Transverse colon (tissue), 4 donors: Measurements from ENCODE around the gene ARAP1. TPM values are rescaled to one million over a fixed set of nuclear protein-coding genes. Genes with fewer than 3 reads are reported as not detected.

Experiments used
- DNase-seq: peaks from one replicate; pipeline ENCODE4 v3.0.0-alpha.2; 2019
- H3K27ac ChIP-seq, 4 donors: fragments of 200-600 bp; sonication (generic); 2 replicates each; pipeline ENCODE4 v1.5.1; 2016 to 2018; ENCODE audit warnings: inconsistent platforms in 4 of 4
- H3K27me3 ChIP-seq: fragments of 200-600 bp; sonication (generic); 2 replicates; pipeline ENCODE4 v1.5.1; 2017; ENCODE audit warnings: inconsistent platforms
- H3K36me3 ChIP-seq, 4 donors: fragments of 200-600 bp; sonication (generic); 2 replicates each; pipeline ENCODE4 v1.5.1; 2017 to 2019; ENCODE audit warnings: inconsistent platforms in 4 of 4
- H3K4me1 ChIP-seq, 4 donors: fragments of 200-600 bp; sonication (generic); 2 replicates each; pipeline ENCODE4 v1.5.1; 2017 to 2020; ENCODE audit warnings: inconsistent platforms in 4 of 4
- H3K4me3 ChIP-seq, 4 donors: fragments of 200-600 bp; sonication (generic); 1 replicate in 1 of 4; 2 replicates in 3 of 4; pipeline versions ENCODE4 v1.5.1 to v1.6.1; 2017 to 2019; ENCODE audit warnings: inconsistent platforms in 4 of 4
- H3K9me3 ChIP-seq, 2 donors: fragments of 200-600 bp; sonication (generic); 2 replicates each; pipeline ENCODE4 v1.5.1; 2017 to 2019; ENCODE audit warnings: inconsistent platforms in 2 of 2
- CTCF ChIP-seq, 5 experiments: fragments of 200-600 bp in 3 of 5; fragments of 450-650 bp in 2 of 5; sonication (generic) in 3 of 5; IDR thresholded peaks; 1 replicate in 2 of 5; 2 replicates in 3 of 5; pipeline ENCODE4 v1.5.1; 2016 to 2017; ENCODE audit warnings: antibody characterized with exemption in 5 of 5, inconsistent platforms in 3 of 5, mild to moderate bottlenecking in 2 of 5, moderate library complexity in 1 of 5
- EP300 ChIP-seq: sonication (generic); formaldehyde crosslinking; IDR thresholded peaks from one replicate; pipeline ENCODE4 v1.6.1; 2017; ENCODE audit warnings: antibody characterized with exemption, low read depth
- POLR2A ChIP-seq: fragments of 450-650 bp; IDR thresholded peaks from one replicate; pipeline ENCODE4 v1.6.1; 2016; ENCODE audit warnings: antibody characterized with exemption, mild to moderate bottlenecking, moderate library complexity
- POLR2AphosphoS5 ChIP-seq, 3 donors: sonication (generic); formaldehyde crosslinking; IDR thresholded peaks; one replicate each; pipeline ENCODE4 v1.6.1; 2016; ENCODE audit warnings: antibody characterized with exemption in 3 of 3
- WGBS, 2 donors: methylation state at CpG; one replicate each; pipeline ENCODE4 v1.1.5; 2018; ENCODE audit warnings: low coverage in 1 of 2; 5-methylcytosine and 5-hydroxymethylcytosine counted together
- in situ Hi-C, 4 donors: fragments of 200-750 bp; cut with MboI; loops; one replicate each; pipeline versions ENCODE4 v1.15.0 to v1.15.1; 2017; ENCODE audit warnings: low sequenced_read_pairs in 3 of 4, low pct_ligation_motif_present in 1 of 4, low pct_unique_long_range_greater_than_20kb in 1 of 4
- intact Hi-C: fragments of 100-400 bp; cut with DNase I; formaldehyde crosslinking; loops from one replicate; pipeline ENCODE4 v1.15.1; 2023; ENCODE audit warnings: low total_unique reads
- total RNA-seq, 4 donors: library from RNA; depleted of rRNA; stranded (reverse); fragments of >200 nt; gene quantifications; one replicate each; pipeline ENCODE4 v1.1.0, GENCODE V29; 2016

Gene ARAP1
- total RNA-seq, 4 donors from 2014 or later, result 99.4 to 233 (median 108) TPM

- intact Hi-C loops (no loop called here), in situ Hi-C loops (no loop called here)
- no peak for DNase-seq
- H3K4me1 ChIP-seq, result peaks cover 0 to 20% (median 6%) of the 10 kb centered on the region in 4 donors
- H3K27me3 ChIP-seq, result no peaks in the 10 kb centered on the region
- no peaks in the 10 kb centered on the region for H3K9me3 ChIP-seq
- no peak for TF ChIP-seq POLR2A
- no peak for TF ChIP-seq EP300
- no peak for TF ChIP-seq CTCF (IDR thresholded peaks at IDR 0.05)
- no peak for TF ChIP-seq POLR2AphosphoS5 (IDR thresholded peaks at IDR 0.05)
- H3K4me3 ChIP-seq, result no peak overlapping the region
- WGBS, 2 donors, result 69% methylated on average over 10 of the region's 10 CpGs; no CpG with 5 or more reads in 1 of the 2 donors
- H3K36me3 ChIP-seq, result peaks cover 0 to 21% (median 11%) of the 10 kb centered on the region in 4 donors
- peak overlapping the region in 1 of 4 donors; percentile 25 for H3K27ac ChIP-seq
Measured at GRCh38 chr11:72712841-72713240, 39.4 kb downstream of the ARAP1 start.

- DNase-seq, result peak; percentile 50
- in situ Hi-C loops (no loop called here), intact Hi-C loops (no loop called here)
- H3K36me3 ChIP-seq, result peaks cover 0 to 27% (median 13%) of the 10 kb centered on the region in 4 donors
- no peaks in the 10 kb centered on the region for H3K27me3 ChIP-seq
- 45 to 76% methylated on average over 5 to 26 of the region's 26 CpGs for WGBS, 2 donors
- H3K9me3 ChIP-seq, result no peaks in the 10 kb centered on the region
- no peak for TF ChIP-seq EP300
- TF ChIP-seq POLR2AphosphoS5 (IDR thresholded peaks at IDR 0.05), result no peak
- TF ChIP-seq CTCF (IDR thresholded peaks at IDR 0.05), result no peak
- TF ChIP-seq POLR2A, result no peak
- no peak overlapping the region for H3K4me3 ChIP-seq
- peaks cover 0 to 16% (median 6%) of the 10 kb centered on the region in 4 donors for H3K4me1 ChIP-seq
- H3K27ac ChIP-seq, result no peak overlapping the region
Measured at GRCh38 chr11:72712168-72712751, 39.9 kb downstream of the ARAP1 start.

GRCh38 chr11:72711141-72711540 lies 41.1 kb downstream of the ARAP1 start:
- peaks cover 0 to 7% (median 6%) of the 10 kb centered on the region in 4 donors for H3K4me1 ChIP-seq
- no peaks in the 10 kb centered on the region for H3K9me3 ChIP-seq
- WGBS, 2 donors, result 90% methylated on average over 9 of the region's 9 CpGs; no CpG with 5 or more reads in 1 of the 2 donors
- in situ Hi-C loops (no loop called here), intact Hi-C loops (no loop called here)
- no peak overlapping the region for H3K4me3 ChIP-seq
- no peaks in the 10 kb centered on the region for H3K27me3 ChIP-seq
- no peak overlapping the region for H3K27ac ChIP-seq
- DNase-seq, result no peak
- peaks cover 0 to 38% (median 14%) of the 10 kb centered on the region in 4 donors for H3K36me3 ChIP-seq
- no peak for TF ChIP-seq CTCF (IDR thresholded peaks at IDR 0.05)
- TF ChIP-seq POLR2AphosphoS5 (IDR thresholded peaks at IDR 0.05), result no peak
- TF ChIP-seq EP300, result no peak
- TF ChIP-seq POLR2A, result no peak

- in situ Hi-C loops, result no loop called here
- intact Hi-C loops, result no loop called here
- DNase-seq, result no peak
- no peak for TF ChIP-seq CTCF (IDR thresholded peaks at IDR 0.05)
- no peak for TF ChIP-seq EP300
- TF ChIP-seq POLR2AphosphoS5 (IDR thresholded peaks at IDR 0.05), result no peak
- no peak for TF ChIP-seq POLR2A
- Histone ChIP-seq H3K4me3 (no peak overlapping the region), H3K4me1 (peaks cover 0 to 7% (median 6%) of the 10 kb centered on the region in 4 donors), H3K9me3 (no peaks in the 10 kb centered on the region), H3K27me3 (no peaks in the 10 kb centered on the region), H3K27ac (no peak overlapping the region), H3K36me3 (peaks cover 0 to 44% (median 14%) of the 10 kb centered on the region in 4 donors)
- 98% methylated on average over 7 of the region's 11 CpGs; no CpG with 5 or more reads in 1 of the 2 donors for WGBS, 2 donors
Measured at GRCh38 chr11:72710278-72710677, 41.9 kb downstream of the ARAP1 start.
